Smooth muscle cell (in vitro differentiated cells): Measurements from ENCODE around the gene SEMA5B. TPM values are rescaled to one million over a fixed set of nuclear protein-coding genes. Genes with fewer than 3 reads are reported as not detected.

ENCODE experiments used
- DNase-seq: peaks from one replicate; lab custom pipeline; 2025; ENCODE audit not compliant: unreplicated experiment; lab: John Stamatoyannopoulos, UW
- H2AFZ ChIP-seq: fragments of 200-600 bp; sonication (generic); 2 replicates; pipeline ENCODE4 v1.6.0; 2016; ENCODE audit warnings: antibody characterized with exemption, low read depth, mild to moderate bottlenecking
- H3F3A ChIP-seq: fragments of 200-600 bp; sonication (generic); 2 replicates; pipeline ENCODE4 v1.6.0; 2017; ENCODE audit warnings: antibody characterized with exemption, low read depth
- H3K27ac ChIP-seq: fragments of 200-600 bp; sonication (generic); 2 replicates; pipeline ENCODE4 v1.5.1; 2016; ENCODE audit warnings: low read depth, mild to moderate bottlenecking
- H3K27me3 ChIP-seq: fragments of 200-600 bp; sonication (generic); 2 replicates; pipeline ENCODE4 v1.6.1; 2016; ENCODE audit warnings: low read depth, mild to moderate bottlenecking
- H3K36me3 ChIP-seq: fragments of 200-600 bp; sonication (generic); 2 replicates; pipeline ENCODE4 v1.5.1; 2016; ENCODE audit warnings: low read depth
- H3K4me1 ChIP-seq: fragments of 200-600 bp; sonication (generic); 2 replicates; pipeline ENCODE4 v1.5.1; 2016; ENCODE audit warnings: low read depth
- H3K4me2 ChIP-seq: fragments of 200-600 bp; sonication (generic); 2 replicates; pipeline ENCODE4 v1.6.0; 2016; ENCODE audit warnings: mild to moderate bottlenecking
- H3K4me3 ChIP-seq: fragments of 200-600 bp; sonication (generic); 2 replicates; pipeline ENCODE4 v1.5.1; 2016; ENCODE audit warnings: mild to moderate bottlenecking
- H3K79me2 ChIP-seq: fragments of 200-600 bp; sonication (generic); 2 replicates; pipeline ENCODE4 v1.6.0; 2016; ENCODE audit warnings: low read depth, mild to moderate bottlenecking
- H3K9ac ChIP-seq: fragments of 200-600 bp; sonication (generic); 2 replicates; pipeline ENCODE4 v1.6.0; 2016; ENCODE audit warnings: low read depth
- H3K9me3 ChIP-seq: fragments of 200-600 bp; sonication (generic); replicated peaks from 2 replicates; pipeline ENCODE4 v1.5.1; 2016; ENCODE audit warnings: low read depth
- H4K20me1 ChIP-seq: fragments of 200-600 bp; sonication (generic); 2 replicates; pipeline ENCODE4 v1.6.0; 2016; ENCODE audit warnings: low read depth
- WGBS: methylation state at CpG from one replicate; pipeline ENCODE4 v1.1.7; 2016; ENCODE audit warnings: low lambda C conversion rate; 5-methylcytosine and 5-hydroxymethylcytosine counted together
- polyA plus RNA-seq: library from polyadenylated mRNA; unstranded; fragments of >200 nt; fragmentation: Nextera tagmentation; extraction: Ambion mirVana; gene quantifications from 2 replicates; pipeline ENCODE4 v1.2.1, GENCODE V29; 2016
- total RNA-seq: library from RNA; depleted of rRNA; stranded (reverse); fragments of >200 nt; gene quantifications from 2 replicates; pipeline ENCODE4 v1.2.3, GENCODE V29; 2014
- TF ChIP-seq, protein P1 (sequence below): fragments of 200-600 bp; sonication (generic); IDR thresholded peaks from 2 replicates; pipeline ENCODE4 v1.5.1; 2017; ENCODE audit warnings: borderline replicate concordance, mild to moderate bottlenecking, antibody characterized with exemption; ENCODE audit not compliant: insufficient read depth, poor library complexity, severe bottlenecking

The SEMA5B gene
- total and polyA plus RNA-seq, 2 experiments from 2014 or later: not detected

DNA sequence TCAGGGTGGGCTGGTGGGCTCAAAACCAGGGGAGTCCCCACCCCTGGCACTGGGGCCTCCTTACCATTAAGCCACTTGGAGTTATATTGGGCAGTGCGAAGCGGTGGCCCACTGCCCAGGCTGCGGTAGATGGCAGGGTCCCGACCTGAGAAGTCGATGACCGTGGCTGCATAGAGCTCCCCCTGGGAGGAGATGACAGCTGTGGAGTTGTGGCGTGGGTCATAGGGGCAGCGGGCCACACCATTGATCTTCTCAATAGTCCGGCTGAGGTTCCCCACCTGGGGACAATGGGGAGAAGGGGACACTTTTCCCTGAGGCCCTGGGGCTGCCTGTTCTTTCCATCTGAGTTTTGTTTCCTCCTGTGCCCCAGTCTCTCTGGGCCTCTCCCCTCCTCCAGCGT lies 99.8 kb downstream of the SEMA5B start:
- H3K27me3 ChIP-seq: peaks cover 21% of the 10 kb centered on the region
- 94% methylated on average over 10 of the region's 10 CpGs for WGBS

DNA sequence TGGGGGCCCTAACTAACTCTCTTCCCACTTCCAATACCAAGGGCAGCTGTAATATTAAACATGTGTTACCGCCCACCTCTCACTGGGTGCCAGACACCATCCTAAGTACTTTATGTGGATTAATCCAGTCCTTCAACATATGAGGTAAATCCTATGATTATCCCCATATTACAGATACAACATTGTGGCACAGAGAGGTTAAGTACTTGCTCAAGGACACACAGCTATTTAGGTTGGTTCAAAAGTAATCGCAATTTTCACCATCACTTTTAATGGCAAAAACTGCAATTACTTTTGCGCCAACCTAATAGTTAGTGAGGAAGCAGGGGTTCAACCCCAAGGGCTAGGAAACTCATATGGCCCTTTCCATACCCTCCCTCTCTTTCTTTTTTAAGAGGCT lies 100.8 kb downstream of the SEMA5B start:
- H4K20me1 ChIP-seq: no peaks in the 10 kb centered on the region
- no peaks in the 10 kb centered on the region for H3K9me3 ChIP-seq
- H2AFZ ChIP-seq: no peak overlapping the region
- no peak for DNase-seq
- no peak overlapping the region for H3K4me3 ChIP-seq
- no peaks in the 10 kb centered on the region for H3K36me3 ChIP-seq
- peaks cover 30% of the 10 kb centered on the region for H3K27me3 ChIP-seq
- TF ChIP-seq, protein P1, sequence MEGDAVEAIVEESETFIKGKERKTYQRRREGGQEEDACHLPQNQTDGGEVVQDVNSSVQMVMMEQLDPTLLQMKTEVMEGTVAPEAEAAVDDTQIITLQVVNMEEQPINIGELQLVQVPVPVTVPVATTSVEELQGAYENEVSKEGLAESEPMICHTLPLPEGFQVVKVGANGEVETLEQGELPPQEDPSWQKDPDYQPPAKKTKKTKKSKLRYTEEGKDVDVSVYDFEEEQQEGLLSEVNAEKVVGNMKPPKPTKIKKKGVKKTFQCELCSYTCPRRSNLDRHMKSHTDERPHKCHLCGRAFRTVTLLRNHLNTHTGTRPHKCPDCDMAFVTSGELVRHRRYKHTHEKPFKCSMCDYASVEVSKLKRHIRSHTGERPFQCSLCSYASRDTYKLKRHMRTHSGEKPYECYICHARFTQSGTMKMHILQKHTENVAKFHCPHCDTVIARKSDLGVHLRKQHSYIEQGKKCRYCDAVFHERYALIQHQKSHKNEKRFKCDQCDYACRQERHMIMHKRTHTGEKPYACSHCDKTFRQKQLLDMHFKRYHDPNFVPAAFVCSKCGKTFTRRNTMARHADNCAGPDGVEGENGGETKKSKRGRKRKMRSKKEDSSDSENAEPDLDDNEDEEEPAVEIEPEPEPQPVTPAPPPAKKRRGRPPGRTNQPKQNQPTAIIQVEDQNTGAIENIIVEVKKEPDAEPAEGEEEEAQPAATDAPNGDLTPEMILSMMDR: no peak
- H3K9ac ChIP-seq: no peak overlapping the region
- no peak overlapping the region for H3K27ac ChIP-seq
- WGBS: 98% methylated on average over 3 of the region's 3 CpGs
- peaks cover 5% of the 10 kb centered on the region for H3K4me1 ChIP-seq
- no peak overlapping the region for H3K4me2 ChIP-seq
- H3K79me2 ChIP-seq: no peaks in the 10 kb centered on the region
- no peaks in the 10 kb centered on the region for H3F3A ChIP-seq

More for the DNA sequence above, 99.8 kb downstream of the SEMA5B start:
- Histone ChIP-seq H3K4me3 (no peak overlapping the region), H3K36me3 (no peaks in the 10 kb centered on the region), H3K4me2 (no peak overlapping the region), H3F3A (no peaks in the 10 kb centered on the region), H2AFZ (no peak overlapping the region), H3K4me1 (no peaks in the 10 kb centered on the region), H3K9ac (no peak overlapping the region), H3K79me2 (no peaks in the 10 kb centered on the region), H3K27ac (no peak overlapping the region), H4K20me1 (no peaks in the 10 kb centered on the region), H3K9me3 (no peaks in the 10 kb centered on the region)
- TF ChIP-seq, protein P1: no peak
- DNase-seq: no peak

DNA sequence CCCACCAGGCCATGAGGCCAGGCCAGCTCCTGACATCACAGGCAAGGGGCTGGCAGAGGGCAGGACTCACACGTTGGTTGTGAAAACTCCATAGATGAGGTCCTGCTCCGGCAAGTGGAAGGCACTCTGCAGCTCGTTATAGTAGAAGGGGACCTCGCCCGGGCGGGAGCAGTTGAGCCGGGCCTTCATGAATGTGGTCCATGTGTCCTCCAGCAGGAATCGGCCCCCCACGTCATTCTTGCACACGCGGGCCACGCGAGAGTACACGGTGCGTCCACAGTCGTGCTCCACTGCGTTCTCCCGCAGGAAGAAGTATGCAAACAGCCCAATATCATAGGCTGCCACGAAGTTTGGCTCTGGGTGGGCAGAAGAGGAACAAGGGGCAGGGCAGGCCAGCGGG lies 101.2 kb downstream of the SEMA5B start:
- H3F3A ChIP-seq: no peaks in the 10 kb centered on the region
- DNase-seq: no peak
- H3K4me1 ChIP-seq: peaks cover 8% of the 10 kb centered on the region
- H3K4me2 ChIP-seq: no peak overlapping the region
- H4K20me1 ChIP-seq: no peaks in the 10 kb centered on the region
- no peak overlapping the region for H3K4me3 ChIP-seq
- WGBS: 96% methylated on average over 20 of the region's 20 CpGs
- no peaks in the 10 kb centered on the region for H3K79me2 ChIP-seq
- no peak overlapping the region for H3K9ac ChIP-seq
- no peaks in the 10 kb centered on the region for H3K9me3 ChIP-seq
- H3K27me3 ChIP-seq: peaks cover 35% of the 10 kb centered on the region
- H3K27ac ChIP-seq: no peak overlapping the region
- TF ChIP-seq, protein P1: no peak
- no peak overlapping the region for H2AFZ ChIP-seq
- H3K36me3 ChIP-seq: no peaks in the 10 kb centered on the region

DNA sequence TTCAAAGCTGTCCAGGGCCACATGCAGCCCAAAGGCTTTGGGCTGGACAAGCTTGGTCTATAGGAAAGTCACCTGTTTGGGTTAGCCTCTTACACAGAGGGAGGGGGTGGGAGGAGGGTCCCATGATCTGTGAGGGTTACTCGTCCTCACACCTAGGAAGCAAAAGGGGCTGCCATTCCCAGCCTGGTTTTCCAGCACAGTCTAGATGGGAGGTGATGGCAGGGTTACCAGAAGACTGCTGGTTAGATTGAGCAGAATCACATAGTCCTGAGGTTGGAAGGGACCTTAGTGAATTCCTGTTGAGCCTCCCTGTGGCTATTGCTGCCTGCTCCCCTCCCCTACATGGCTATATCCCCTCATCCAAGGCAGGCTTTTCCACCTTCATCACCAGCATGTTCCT lies 101.8 kb downstream of the SEMA5B start:
- Histone ChIP-seq H3K9ac (no peak overlapping the region), H2AFZ (no peak overlapping the region), H3K4me2 (no peak overlapping the region), H3K27ac (no peak overlapping the region), H3K4me1 (peaks cover 8% of the 10 kb centered on the region), H4K20me1 (no peaks in the 10 kb centered on the region), H3F3A (no peaks in the 10 kb centered on the region), H3K9me3 (no peaks in the 10 kb centered on the region), H3K27me3 (peaks cover 41% of the 10 kb centered on the region), H3K36me3 (no peaks in the 10 kb centered on the region), H3K4me3 (no peak overlapping the region), H3K79me2 (no peaks in the 10 kb centered on the region)
- WGBS: 100% methylated on average over 1 of the region's 1 CpG
- TF ChIP-seq, protein P1: no peak
- DNase-seq: no peak
